Measurements from ENCODE around the gene MSL3B.
A peak's percentile ranks its signal among the peaks of the same experiment; 100 is the strongest.

MSL3B gene

DNA sequence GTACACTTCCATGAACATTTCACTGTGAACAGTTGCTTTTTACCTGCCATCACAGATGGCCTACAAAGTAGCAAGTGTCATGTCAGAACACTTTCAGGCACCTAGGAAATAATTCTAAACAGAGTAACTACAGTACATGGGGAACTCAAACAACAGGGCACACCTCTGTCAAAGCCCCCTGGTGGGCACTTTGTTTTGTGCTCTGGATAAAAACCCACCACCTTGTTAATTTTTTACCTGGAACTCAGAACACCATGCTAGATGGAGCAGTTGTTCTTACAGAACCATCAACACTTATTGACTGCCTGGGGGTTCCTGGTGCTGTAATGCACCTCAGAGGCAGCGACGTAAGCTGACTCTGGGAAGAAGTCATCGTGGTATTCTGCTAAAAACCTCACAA is 2.3 kb downstream of the MSL3B start:
- H3K4me1 Mint-ChIP-seq, result peaks cover 25% of the 10 kb centered on the region
- peaks cover 7% of the 10 kb centered on the region for H3K9me3 Mint-ChIP-seq (ENCODE audit: low read depth)
- DNase-seq (no peak), ATAC-seq (no peak)
- peaks cover 12% of the 10 kb centered on the region for H3K27me3 Mint-ChIP-seq
- CTCF ChIA-PET, result interaction anchor here (2.6 kb wide), 1 partner anchor 9 kb away, joined by 10 read pairs; no protein-coding TSS in a partner anchor
- H3K36me3 Mint-ChIP-seq, result peaks cover 29% of the 10 kb centered on the region
- H3K4me3 Mint-ChIP-seq, result no peak overlapping the region
- no peak overlapping the region for H3K27ac Mint-ChIP-seq

DNA sequence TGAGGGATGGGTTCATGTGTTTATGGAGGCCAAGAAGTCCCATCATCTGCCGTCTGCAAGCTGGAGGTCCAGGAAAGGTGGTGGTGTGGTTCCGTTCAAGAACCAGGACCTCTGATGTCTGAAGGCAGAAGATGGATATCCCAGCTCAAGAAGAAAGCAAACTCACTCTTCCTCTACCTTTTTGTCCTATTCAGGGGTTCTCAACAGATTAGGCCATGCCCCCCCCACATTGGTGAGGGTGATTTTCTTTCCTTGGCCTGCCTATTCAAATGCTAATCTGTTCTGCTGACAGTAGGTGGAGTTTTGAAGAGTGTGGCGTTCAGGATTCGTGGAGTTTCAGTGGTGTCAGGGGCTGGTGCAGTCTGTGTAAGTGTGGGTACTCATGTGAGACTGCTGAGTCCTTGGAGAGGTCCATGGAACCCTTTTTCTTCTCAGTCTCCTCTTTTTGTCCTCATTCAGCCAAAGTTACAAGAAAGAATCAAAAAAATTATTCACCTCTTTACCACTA is 5.9 kb downstream of the MSL3B start:
- H3K9me3 Mint-ChIP-seq (ENCODE audit: low read depth), result no peaks in the 10 kb centered on the region
- ATAC-seq, result no peak
- no peak overlapping the region for H3K27ac Mint-ChIP-seq
- CTCF ChIA-PET, result interaction anchor here (1.2 kb wide), 1 partner anchor 163 kb away, joined by 3 read pairs; no protein-coding TSS in a partner anchor
- H3K4me3 Mint-ChIP-seq, result no peak overlapping the region
- H3K4me1 Mint-ChIP-seq, result peaks cover 22% of the 10 kb centered on the region
- DNase-seq, result no peak
- peaks cover 21% of the 10 kb centered on the region for H3K36me3 Mint-ChIP-seq
- no peaks in the 10 kb centered on the region for H3K27me3 Mint-ChIP-seq

DNA sequence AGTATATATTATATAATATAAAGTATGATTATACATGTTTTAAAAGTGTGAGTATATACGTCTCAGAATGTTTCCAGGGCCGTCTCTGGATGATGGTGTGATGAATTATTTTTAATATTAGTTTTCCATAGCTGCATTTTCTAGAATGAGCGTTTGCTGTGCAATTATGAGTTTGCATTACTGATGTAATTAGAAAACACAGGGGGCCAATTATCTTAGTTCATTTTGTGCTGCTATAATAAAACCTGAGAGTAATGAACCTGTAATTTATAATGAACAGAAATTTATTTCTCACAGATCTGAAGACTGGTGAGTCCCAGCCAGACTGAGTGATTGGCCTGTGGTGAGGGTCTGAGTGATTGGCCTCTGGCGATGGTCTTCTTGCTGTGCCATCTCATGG is 9.9 kb downstream of the MSL3B start:
- DNase-seq, result no peak
- Mint-ChIP-seq H3K4me1 (peaks cover 18% of the 10 kb centered on the region), H3K4me3 (no peak overlapping the region), H3K27me3 (no peaks in the 10 kb centered on the region), H3K27ac (no peak overlapping the region), H3K9me3 (ENCODE audit: low read depth) (no peaks in the 10 kb centered on the region), H3K36me3 (peaks cover 8% of the 10 kb centered on the region)
- CTCF ChIA-PET, result interaction anchor here (0.7 to 2.4 kb wide), 10 partner anchors 9 to 645 kb away, joined by 3 to 10 read pairs (median 4); partner anchors contain the start of genes MSL3B and TRPM8
- no peak for ATAC-seq

- Mint-ChIP-seq H3K27ac (no peak overlapping the region), H3K27me3 (no peaks in the 10 kb centered on the region), H3K4me1 (peaks cover 22% of the 10 kb centered on the region), H3K9me3 (ENCODE audit: low read depth) (no peaks in the 10 kb centered on the region), H3K36me3 (peaks cover 14% of the 10 kb centered on the region), H3K4me3 (no peak overlapping the region)
- no peak for ATAC-seq
- CTCF ChIA-PET, result interaction anchor here (0.7 to 2.4 kb wide), 14 partner anchors 8 to 646 kb away, joined by 3 to 10 read pairs (median 4); partner anchors contain the start of genes MSL3B and TRPM8
- DNase-seq, result peak; percentile 73
These were observed 10.6 kb downstream of the MSL3B start for GRCh38 chr2:233857511-233858141.

- peaks cover 26% of the 10 kb centered on the region for H3K36me3 Mint-ChIP-seq
- H3K27ac Mint-ChIP-seq, result no peak overlapping the region
- CTCF ChIA-PET, result interaction anchor here (1.2 to 1.8 kb wide), 4 partner anchors 9 to 31 kb away, joined by 3 to 10 read pairs (median 4); partner anchors contain the start of gene MSL3B
- peaks cover 36% of the 10 kb centered on the region for H3K4me1 Mint-ChIP-seq
- no peaks in the 10 kb centered on the region for H3K9me3 Mint-ChIP-seq (ENCODE audit: low read depth)
- no peaks in the 10 kb centered on the region for H3K27me3 Mint-ChIP-seq
- no peak for DNase-seq
- ATAC-seq, result no peak
- H3K4me3 Mint-ChIP-seq, result no peak overlapping the region
These were observed 12.0 kb downstream of the MSL3B start for GRCh38 chr2:233856184-233856583.

DNA sequence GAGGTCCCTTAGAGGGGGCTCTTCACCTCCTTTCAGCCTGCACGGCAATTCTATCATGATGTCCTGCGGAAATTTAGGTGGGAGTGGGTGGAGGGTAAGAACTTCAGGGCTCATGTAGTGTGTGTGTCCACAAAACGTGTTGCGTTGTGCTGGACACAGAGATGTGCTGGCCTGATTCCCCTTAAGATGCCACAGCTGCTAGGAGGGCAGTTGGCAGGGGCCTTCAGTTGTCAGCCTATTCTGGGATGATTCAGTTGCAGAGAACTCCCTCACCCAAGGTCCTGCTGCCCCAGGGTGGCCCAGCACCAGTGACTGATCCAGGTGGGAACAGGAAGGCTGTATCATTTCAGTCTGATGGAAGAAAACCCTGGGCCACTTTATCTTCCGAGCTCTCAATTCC is 12.8 kb downstream of the MSL3B start:
- Mint-ChIP-seq H3K27me3 (no peaks in the 10 kb centered on the region), H3K36me3 (peaks cover 32% of the 10 kb centered on the region), H3K4me1 (peaks cover 43% of the 10 kb centered on the region), H3K9me3 (ENCODE audit: low read depth) (no peaks in the 10 kb centered on the region), H3K27ac (peak overlapping the region; percentile 97), H3K4me3 (peak overlapping the region; percentile 43)
- DNase-seq (no peak), ATAC-seq (no peak)
- CTCF ChIA-PET, result interaction anchor here (0.8 to 1.1 kb wide), 3 partner anchors 9 to 280 kb away, joined by 3 to 4 read pairs (median 3); no protein-coding TSS in a partner anchor

DNA sequence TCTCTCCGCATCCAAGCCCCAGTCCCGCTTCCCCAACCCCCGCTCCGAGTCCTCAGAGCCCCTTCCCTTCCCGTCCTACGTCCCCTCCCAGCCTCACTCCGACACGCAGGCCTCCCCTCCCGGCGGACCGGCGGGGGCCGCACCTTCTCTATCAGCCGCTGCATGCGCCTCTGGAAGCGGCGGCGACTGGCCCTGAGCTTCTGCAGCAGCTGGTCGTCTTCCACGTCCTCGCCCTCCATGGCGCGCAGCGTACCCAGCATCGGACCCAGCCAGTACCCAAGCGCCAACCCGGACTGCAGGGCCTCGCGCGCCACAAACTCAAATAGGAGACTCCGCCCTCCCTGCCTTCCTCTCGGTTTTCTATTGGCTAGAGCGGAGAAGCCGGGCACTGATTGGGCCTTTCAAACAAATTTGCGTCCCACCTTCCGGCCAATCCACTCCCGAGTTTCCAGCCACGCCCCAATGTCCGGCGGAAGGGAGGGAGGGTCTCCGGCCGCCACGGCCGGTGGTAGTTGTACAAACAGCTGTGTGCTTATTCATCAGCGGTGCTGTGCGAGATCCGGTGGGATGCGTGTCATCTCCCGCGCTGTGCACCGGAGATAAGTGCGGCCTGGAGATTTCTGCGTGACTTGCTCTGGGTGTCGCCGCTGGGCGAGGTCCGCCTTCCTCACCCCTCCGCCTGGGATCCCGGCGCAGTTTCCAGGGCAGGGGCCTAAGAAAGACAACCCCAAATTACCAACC is 13.8 kb downstream of the MSL3B start, which contains the start of gene HJURP:
Gene HJURP (minus strand): TSS at position 295 of the 741 bp plus-strand sequence. CDS start 35 bp downstream, at position 260.
- CTCF ChIA-PET, result interaction anchor here (0.7 to 1.1 kb wide), 4 partner anchors 10 to 281 kb away, joined by 3 to 4 read pairs (median 3); no protein-coding TSS in a partner anchor
- Mint-ChIP-seq H3K36me3 (peaks cover 40% of the 10 kb centered on the region), H3K4me1 (peaks cover 45% of the 10 kb centered on the region), H3K27ac (peak within 1 kb of the TSS; percentile 97), H3K27me3 (no peaks in the 10 kb centered on the region), H3K9me3 (ENCODE audit: low read depth) (no peaks in the 10 kb centered on the region), H3K4me3 (peak within 1 kb of the TSS; percentile 91)
- peak; percentile 98 for DNase-seq
- ATAC-seq, result peak; percentile 97

DNA sequence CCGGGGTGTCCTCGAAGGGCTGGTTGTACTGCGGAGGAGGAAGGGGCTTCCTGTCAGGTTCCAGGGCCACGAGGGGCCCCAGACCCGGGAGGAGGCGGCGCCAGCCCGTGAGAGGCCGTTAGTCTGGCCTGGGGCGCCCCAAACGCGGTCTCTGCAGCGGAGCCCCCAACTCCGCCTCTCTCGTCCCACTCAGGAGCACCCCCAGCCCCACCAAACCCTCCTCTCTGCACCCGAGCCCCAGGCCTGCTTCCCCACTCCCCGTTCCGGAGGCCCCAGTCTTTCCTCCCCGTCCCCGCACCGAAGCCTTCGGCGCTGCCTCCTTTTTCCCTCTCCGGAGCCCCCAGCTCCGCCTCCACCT is 14.3 kb downstream of the MSL3B start:
- Mint-ChIP-seq H3K36me3 (peaks cover 46% of the 10 kb centered on the region), H3K4me1 (peaks cover 51% of the 10 kb centered on the region), H3K27ac (peak overlapping the region; percentile 97), H3K9me3 (ENCODE audit: low read depth) (no peaks in the 10 kb centered on the region), H3K4me3 (peak overlapping the region; percentile 91), H3K27me3 (no peaks in the 10 kb centered on the region)
- CTCF ChIA-PET, result no interaction called here
- DNase-seq (no peak), ATAC-seq (peak; percentile 1)

DNA sequence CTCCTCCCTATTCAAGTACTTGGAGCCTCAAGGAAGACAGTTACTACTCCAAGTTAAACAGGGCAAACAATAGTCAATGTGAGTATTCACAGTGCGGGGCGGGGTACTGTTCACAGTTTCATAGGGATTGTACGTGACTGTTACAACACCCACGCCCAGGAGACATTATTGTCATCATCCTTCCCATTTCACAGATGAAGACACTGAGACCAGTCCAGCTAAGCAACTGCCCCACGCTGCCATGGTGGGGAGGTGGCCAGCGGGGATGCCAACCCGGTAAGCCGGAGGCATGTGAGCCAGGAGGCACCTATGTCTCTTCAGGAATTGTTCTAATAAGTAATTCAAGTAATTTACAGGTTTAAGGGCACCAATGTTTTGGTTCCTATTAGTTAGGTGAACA is 14.8 kb downstream of the MSL3B start:
- peaks cover 51% of the 10 kb centered on the region for H3K36me3 Mint-ChIP-seq
- H3K9me3 Mint-ChIP-seq (ENCODE audit: low read depth), result no peaks in the 10 kb centered on the region
- ATAC-seq, result no peak
- CTCF ChIA-PET, result no interaction called here
- no peak for DNase-seq
- peak overlapping the region; percentile 97 for H3K27ac Mint-ChIP-seq
- no peaks in the 10 kb centered on the region for H3K27me3 Mint-ChIP-seq
- H3K4me1 Mint-ChIP-seq, result peaks cover 56% of the 10 kb centered on the region
- peak overlapping the region; percentile 91 for H3K4me3 Mint-ChIP-seq

GRCh38 chr2:233852056-233852455 is 16.1 kb downstream of the MSL3B start:
- Mint-ChIP-seq H3K4me1 (peaks cover 58% of the 10 kb centered on the region), H3K27me3 (no peaks in the 10 kb centered on the region), H3K9me3 (ENCODE audit: low read depth) (no peaks in the 10 kb centered on the region), H3K27ac (peak overlapping the region; percentile 56), H3K4me3 (peak overlapping the region; percentile 91), H3K36me3 (peaks cover 59% of the 10 kb centered on the region)
- CTCF ChIA-PET, result no interaction called here
- ATAC-seq (no peak), DNase-seq (no peak)

GRCh38 chr2:233851169-233851568 is 17.0 kb downstream of the MSL3B start:
- no peak overlapping the region for H3K4me3 Mint-ChIP-seq
- H3K4me1 Mint-ChIP-seq, result peaks cover 59% of the 10 kb centered on the region
- DNase-seq, result no peak
- no peak for ATAC-seq
- H3K36me3 Mint-ChIP-seq, result peaks cover 66% of the 10 kb centered on the region
- H3K9me3 Mint-ChIP-seq (ENCODE audit: low read depth), result no peaks in the 10 kb centered on the region
- no peak overlapping the region for H3K27ac Mint-ChIP-seq
- H3K27me3 Mint-ChIP-seq, result no peaks in the 10 kb centered on the region
- CTCF ChIA-PET, result no interaction called here

- no peak overlapping the region for H3K4me3 Mint-ChIP-seq
- H3K4me1 Mint-ChIP-seq, result peaks cover 58% of the 10 kb centered on the region
- H3K27ac Mint-ChIP-seq, result no peak overlapping the region
- no peaks in the 10 kb centered on the region for H3K27me3 Mint-ChIP-seq
- CTCF ChIA-PET, result no interaction called here
- no peaks in the 10 kb centered on the region for H3K9me3 Mint-ChIP-seq (ENCODE audit: low read depth)
- ATAC-seq (no peak), DNase-seq (no peak)
- H3K36me3 Mint-ChIP-seq, result peaks cover 68% of the 10 kb centered on the region
These were observed 17.4 kb downstream of the MSL3B start for GRCh38 chr2:233850745-233851144.

DNA sequence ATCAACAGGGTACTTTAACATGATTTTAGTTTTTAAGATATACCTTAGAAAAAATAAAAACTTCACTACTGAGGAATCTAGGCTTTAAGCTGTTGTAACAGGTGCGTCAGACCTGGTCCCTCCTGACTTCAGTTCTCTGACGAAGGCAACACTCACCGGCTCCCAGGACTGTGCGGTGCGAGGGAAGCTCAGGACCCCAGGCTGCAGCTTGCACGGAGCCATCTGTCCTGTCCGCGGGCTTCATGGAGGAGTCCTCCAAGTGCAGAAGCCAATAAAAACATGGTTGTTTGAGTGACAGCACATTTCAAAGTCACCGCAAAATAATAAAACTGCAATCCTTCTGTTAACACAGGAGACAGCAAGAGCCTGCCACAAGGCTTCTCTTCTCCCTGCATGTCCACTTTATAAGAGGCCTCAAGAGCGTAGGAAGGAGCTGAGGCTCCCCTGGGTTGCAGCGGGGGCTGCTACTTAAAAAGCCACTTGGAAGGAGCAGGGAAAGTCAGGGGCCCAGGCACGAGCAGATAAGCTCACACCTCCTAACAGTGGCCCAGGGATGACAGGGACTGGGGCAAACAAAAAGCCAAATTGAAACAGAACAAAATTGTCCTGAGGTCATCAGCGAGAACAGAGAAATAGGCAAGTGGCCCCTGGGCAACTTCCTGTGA is 18.4 kb downstream of the MSL3B start:
- Mint-ChIP-seq H3K4me3 (no peak overlapping the region), H3K36me3 (peaks cover 73% of the 10 kb centered on the region), H3K4me1 (peaks cover 48% of the 10 kb centered on the region), H3K9me3 (ENCODE audit: low read depth) (no peaks in the 10 kb centered on the region), H3K27ac (no peak overlapping the region), H3K27me3 (no peaks in the 10 kb centered on the region)
- CTCF ChIA-PET, result interaction anchor here (2.2 kb wide), 1 partner anchor 8 kb away, joined by 6 read pairs; no protein-coding TSS in a partner anchor
- ATAC-seq (no peak), DNase-seq (no peak)

Measured in activated CD8-positive, alpha-beta memory T cell treated with anti-CD3 and anti-CD28 coated beads, Interleukin-2, amount 10 ng/mL, durations not matched to agents 7 days and 5 days (primary cell).